Muscle of leg (tissue), 11 donors: ENCODE results near the gene A4GNT. TPM values are rescaled to one million over a fixed set of nuclear protein-coding genes. Genes with fewer than 3 reads are reported as not detected.

Source experiments
- DNase-seq: peaks from one replicate; pipeline ENCODE4 v3.0.0; 2013
- H3K27ac ChIP-seq: one replicate; pipeline ENCODE4 v1.5.1; 2013; ENCODE audit warnings: mild to moderate bottlenecking, low read length, control low read depth
- H3K27me3 ChIP-seq: one replicate; pipeline ENCODE4 v1.6.1; 2013; ENCODE audit warnings: low read length; ENCODE audit not compliant: control insufficient read depth, insufficient read depth
- H3K36me3 ChIP-seq: one replicate; pipeline ENCODE4 v1.6.1; 2013; ENCODE audit warnings: low read length; ENCODE audit not compliant: control insufficient read depth, insufficient read depth
- H3K4me1 ChIP-seq: one replicate; pipeline ENCODE4 v1.6.1; 2013; ENCODE audit warnings: low read length; ENCODE audit not compliant: control insufficient read depth, insufficient read depth
- H3K4me3 ChIP-seq: one replicate; pipeline ENCODE4 v1.5.1; 2013; ENCODE audit warnings: low read length, control low read depth
- H3K9me3 ChIP-seq: replicated peaks from 2 replicates; pipeline ENCODE4 v1.6.1; 2013; ENCODE audit warnings: low read depth, low read length; ENCODE audit not compliant: control insufficient read depth
- WGBS: methylation state at CpG from one replicate; pipeline ENCODE4 v1.1.5; 2013; ENCODE audit warnings: missing lambda C conversion rate; ENCODE audit not compliant: insufficient coverage; 5-methylcytosine and 5-hydroxymethylcytosine counted together
- polyA plus RNA-seq, 8 donors: library from polyadenylated mRNA; unstranded; fragments of 120-200 nt; gene quantifications; one replicate each; pipeline versions ENCODE4 v1.2.1 to v1.2.3, GENCODE V29; 2013; ENCODE audit warnings: inconsistent platforms in 1 of 8, low replicate concordance in 1 of 8; ENCODE audit not compliant: insufficient read length in 8 of 8, insufficient read depth in 1 of 8
- total RNA-seq: library from RNA; stranded (reverse); fragments of 120-200 nt; gene quantifications from one replicate; pipeline ENCODE4 v1.2.4, GENCODE V29; 2013

A4GNT gene
- total and polyA plus RNA-seq, 9 donors = 0.08 to 0.09 TPM; not detected in 7

DNA sequence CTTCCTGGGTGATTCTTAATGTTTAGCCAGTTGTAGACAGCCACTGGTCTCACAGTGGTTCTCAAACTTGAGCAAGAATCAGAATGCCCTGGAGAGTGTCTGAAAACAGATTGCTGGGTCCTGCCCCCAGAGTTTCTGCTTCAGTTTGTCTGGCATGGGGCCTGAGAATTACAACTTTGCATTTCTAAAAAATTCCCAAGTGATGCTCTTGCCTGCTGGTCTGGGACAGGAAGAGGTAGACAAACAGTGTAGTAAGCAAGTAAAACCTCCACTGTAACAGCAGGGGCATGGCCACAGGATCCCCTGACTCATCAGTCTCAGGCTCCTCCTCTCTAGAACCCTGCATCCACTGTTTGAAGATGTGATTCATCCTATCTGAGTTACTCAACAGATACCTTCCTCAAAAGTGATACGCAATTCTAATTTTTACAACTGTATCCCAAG is 53.3 kb downstream of the A4GNT start:
- Histone ChIP-seq H3K9me3 (no peaks in the 10 kb centered on the region), H3K27me3 (no peaks in the 10 kb centered on the region), H3K4me3 (no peak overlapping the region), H3K27ac (no peak overlapping the region), H3K4me1 (no peaks in the 10 kb centered on the region), H3K36me3 (peaks cover 39% of the 10 kb centered on the region)
- DNase-seq = no peak
- WGBS = no CpG with 5 or more reads among the region's 1 CpG

DNA sequence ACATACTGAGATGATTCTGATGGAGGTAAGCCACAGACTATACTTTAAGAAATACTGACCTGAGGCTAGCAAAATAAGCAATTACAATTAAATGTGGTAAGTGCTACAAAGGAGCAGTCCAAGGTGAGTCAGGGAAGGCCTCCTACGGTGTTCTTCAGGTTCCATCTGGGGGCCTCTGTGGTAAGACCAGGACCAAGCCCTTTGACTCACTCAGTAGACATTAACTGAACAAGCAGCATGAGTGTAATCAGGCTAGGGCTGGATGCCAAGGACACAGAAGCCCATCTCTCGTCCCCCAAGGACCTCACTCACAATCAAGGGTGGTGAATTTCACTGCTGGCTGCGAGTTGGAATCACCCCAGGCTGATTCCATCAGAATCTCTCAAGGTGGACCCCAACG is 54.1 kb downstream of the A4GNT start:
- WGBS = no CpG with 5 or more reads among the region's 4 CpGs
- Histone ChIP-seq H3K4me1 (no peaks in the 10 kb centered on the region), H3K9me3 (no peaks in the 10 kb centered on the region), H3K36me3 (peaks cover 32% of the 10 kb centered on the region), H3K4me3 (no peak overlapping the region), H3K27ac (no peak overlapping the region), H3K27me3 (no peaks in the 10 kb centered on the region)
- DNase-seq = no peak

Other genes starting within 250 kb of the A4GNT start
- not detected for gene CLDN18, start 122.2 kb downstream of the A4GNT start, total RNA-seq
- 1 to 10 TPM in 1 of 8 donors, under 1 TPM in 7; 0.35 to 1.9 (median 0.58) TPM for gene CLDN18, start 122.2 kb downstream of the A4GNT start, polyA plus RNA-seq
- 12.8 TPM for gene DZIP1L, start 16.8 kb downstream of the A4GNT start, total RNA-seq
- gene DZIP1L, start 16.8 kb downstream of the A4GNT start, polyA plus RNA-seq = 1 to 10 TPM; 6.3 to 8.9 (median 7.3) TPM
- 12.0 TPM for gene DBR1, start 42.5 kb upstream of the A4GNT start, total RNA-seq
- 10 to 100 TPM in 2 of 8 donors, 1 to 10 TPM in 6; 8.7 to 11.0 (median 9.5) TPM for gene DBR1, start 42.5 kb upstream of the A4GNT start, polyA plus RNA-seq
- 38.6 TPM for gene ARMC8, start 54.9 kb upstream of the A4GNT start, total RNA-seq
- 10 to 100 TPM; 25.2 to 41.3 (median 33.0) TPM for gene ARMC8, start 54.9 kb upstream of the A4GNT start, polyA plus RNA-seq
- gene NME9, start 197.5 kb upstream of the A4GNT start, total RNA-seq = 0.22 TPM
- 1 to 10 TPM in 2 of 8 donors, under 1 TPM in 6; 0.28 to 1.7 (median 0.78) TPM for gene NME9, start 197.5 kb upstream of the A4GNT start, polyA plus RNA-seq
- gene MRAS, start 216.2 kb upstream of the A4GNT start, total RNA-seq = 44.0 TPM
- gene MRAS, start 216.2 kb upstream of the A4GNT start, polyA plus RNA-seq = 10 to 100 TPM; 52.5 to 71.8 (median 60.3) TPM